Aorta (tissue), 5 donors: Measurements from ENCODE around the gene GRWD1. TPM values are rescaled to one million over a fixed set of nuclear protein-coding genes. Genes with fewer than 3 reads are reported as not detected.
"Not testable (repeated sequence)": the region's sequence is repeated elsewhere in the genome, so short reads cannot be mapped to it uniquely, and the experiment has no call there.

Experiments
- ATAC-seq: fragments of 200-7000 bp; cut with Tn5 transposase; one replicate; pipeline ENCODE4 v1.9.1; 2022; ENCODE audit warnings: moderate library complexity; ENCODE audit not compliant: low FRiP score
- DNase-seq, 2 donors: peaks; one replicate each; pipeline ENCODE4 v3.0.0-alpha.2; 2020
- H3K27ac ChIP-seq, 2 donors: one replicate each; pipeline ENCODE4 v1.5.1; 2013; ENCODE audit warnings: low read length in 2 of 2, mild to moderate bottlenecking in 2 of 2, moderate library complexity in 2 of 2, control low read depth in 1 of 2, inconsistent platforms in 1 of 2, low read depth in 1 of 2
- H3K27me3 ChIP-seq, 2 donors: one replicate each; pipeline ENCODE4 v1.6.1; 2013; ENCODE audit warnings: control low read depth in 1 of 2, low read length in 1 of 2, mild to moderate bottlenecking in 1 of 2, moderate library complexity in 1 of 2; ENCODE audit not compliant: insufficient read depth in 2 of 2, control insufficient read depth in 1 of 2
- H3K36me3 ChIP-seq, 2 donors: one replicate each; pipeline ENCODE4 v1.6.1; 2013; ENCODE audit warnings: control low read depth in 1 of 2, low read length in 1 of 2, mild to moderate bottlenecking in 1 of 2; ENCODE audit not compliant: insufficient read depth in 2 of 2, control insufficient read depth in 1 of 2
- H3K4me1 ChIP-seq, 2 donors: one replicate each; pipeline ENCODE4 v1.6.1; 2013; ENCODE audit warnings: low read length in 2 of 2, control low read depth in 1 of 2, mild to moderate bottlenecking in 1 of 2, moderate library complexity in 1 of 2; ENCODE audit not compliant: insufficient read depth in 2 of 2, control insufficient read depth in 1 of 2
- H3K4me3 ChIP-seq, 2 donors: one replicate each; pipeline ENCODE4 v1.5.1; 2013; ENCODE audit warnings: low read length in 2 of 2, control low read depth in 1 of 2, mild to moderate bottlenecking in 1 of 2
- H3K9me3 ChIP-seq: one replicate; pipeline ENCODE4 v1.6.1; 2013; ENCODE audit warnings: mild to moderate bottlenecking, low read length; ENCODE audit not compliant: control insufficient read depth
- WGBS, 2 donors: extraction: QIAGEN DNeasy Blood & Tissue Kit; methylation state at CpG; one replicate each; pipeline ENCODE4 v1.1.7; 2013; 5-methylcytosine and 5-hydroxymethylcytosine counted together
- intact Hi-C, 2 donors: fragments of 100-400 bp; cut with DNase I; formaldehyde crosslinking; loops; one replicate each; pipeline versions ENCODE4 v1.14.2 to v1.15.0; 2022
- polyA plus RNA-seq, 2 donors: library from polyadenylated mRNA; stranded (reverse); fragments of 200-250 nt; gene quantifications; one replicate each; pipeline ENCODE4 v1.2.3, GENCODE V29; 2013
- total RNA-seq, 2 donors: library from RNA; stranded (reverse); fragmentation: NEBNext Ultra II Directional; extraction: Animal tissue kit (Norgen Biotek cat#: 25700); gene quantifications; one replicate each; pipeline ENCODE4 v1.2.1, GENCODE V29; 2021
- donor health status: healthy with polysubstance abuse.
- donor health status: Bipolar disorder and iron deficiency.
- donor health status: DM: no; HTN: no; CAD: no.
- donor health status: DM: no; HTN: no; CAD: no.
- donor health status: DM: yes; HTN: yes; CAD: no.

The GRWD1 gene
- total and polyA plus RNA-seq, 4 donors: 7.0 to 25.8 (median 15.2) TPM

DNA sequence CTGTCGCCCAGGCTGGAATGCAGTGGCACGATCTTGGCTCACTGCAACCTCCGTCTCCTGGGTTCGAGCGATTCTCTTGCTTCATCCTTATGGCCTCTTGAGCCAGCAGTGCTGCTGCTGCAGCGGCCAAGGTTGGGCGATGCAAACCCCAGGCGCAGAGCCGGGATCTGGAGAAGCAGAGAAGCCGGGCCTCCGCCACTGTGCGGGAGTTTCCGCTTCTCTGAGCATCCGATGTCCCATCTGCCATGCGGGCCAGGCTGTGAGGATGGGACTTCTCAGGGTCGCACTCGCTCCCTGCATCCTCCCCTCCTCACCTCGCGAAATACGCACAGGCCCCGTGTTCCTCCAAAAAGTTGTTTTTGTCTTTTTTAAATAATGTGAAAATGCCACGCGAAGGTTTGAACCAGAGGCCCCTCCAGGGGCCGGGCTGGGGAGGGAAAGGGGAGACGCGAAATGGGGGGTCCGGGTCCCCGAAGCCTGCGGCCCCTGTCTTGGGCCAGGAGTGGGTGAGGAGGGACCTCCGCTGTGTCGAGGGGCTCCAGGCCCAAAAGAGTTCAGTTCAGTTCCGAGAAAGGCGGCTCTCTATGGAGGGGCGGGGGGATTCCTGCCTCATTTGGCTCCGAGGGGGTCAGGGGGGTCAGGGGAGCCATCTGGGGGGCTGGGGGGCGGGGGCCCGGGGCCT is 39.3 kb downstream of the GRWD1 start:
- Histone ChIP-seq H3K27me3 (no peaks in the 10 kb centered on the region), H3K4me3 (no peak overlapping the region), H3K4me1 (no peaks in the 10 kb centered on the region), H3K27ac (no peak overlapping the region), H3K36me3 (no peaks in the 10 kb centered on the region), H3K9me3 (no peaks in the 10 kb centered on the region)
- 78 to 82% methylated on average over 36 to 37 of the region's 37 CpGs for WGBS, 2 donors
- no peak for ATAC-seq
- intact Hi-C loops: no loop called here
- DNase-seq: no peak

DNA sequence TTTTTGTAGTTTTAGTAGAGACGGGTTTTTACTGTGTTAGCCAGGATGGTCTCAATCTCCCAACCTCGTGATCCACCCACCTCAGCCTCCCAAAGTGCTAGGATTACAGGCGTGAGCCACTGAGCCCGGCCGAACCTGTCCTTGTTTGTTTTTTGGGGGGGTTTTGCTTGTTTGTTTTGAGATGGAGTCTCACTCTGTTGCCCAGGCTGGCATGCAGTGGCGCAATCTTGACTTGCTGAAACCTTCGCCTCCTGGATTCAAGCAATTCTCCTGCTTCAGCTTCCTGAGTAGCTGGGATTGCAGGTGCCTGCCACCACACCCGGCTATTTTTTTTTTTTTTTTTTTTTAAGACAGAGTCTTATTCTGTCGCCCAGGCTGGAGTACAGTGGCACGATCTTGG is 40.9 kb downstream of the GRWD1 start:
- ATAC-seq, DNase-seq, H3K4me3 ChIP-seq, H3K27ac ChIP-seq, intact Hi-C loops, H3K36me3 ChIP-seq, H3K4me1 ChIP-seq, H3K27me3 ChIP-seq, H3K9me3 ChIP-seq: not testable (repeated sequence)
- whole genome bisulfite sequencing, 2 donors: 88% methylated on average over 10 of the region's 10 CpGs

DNA sequence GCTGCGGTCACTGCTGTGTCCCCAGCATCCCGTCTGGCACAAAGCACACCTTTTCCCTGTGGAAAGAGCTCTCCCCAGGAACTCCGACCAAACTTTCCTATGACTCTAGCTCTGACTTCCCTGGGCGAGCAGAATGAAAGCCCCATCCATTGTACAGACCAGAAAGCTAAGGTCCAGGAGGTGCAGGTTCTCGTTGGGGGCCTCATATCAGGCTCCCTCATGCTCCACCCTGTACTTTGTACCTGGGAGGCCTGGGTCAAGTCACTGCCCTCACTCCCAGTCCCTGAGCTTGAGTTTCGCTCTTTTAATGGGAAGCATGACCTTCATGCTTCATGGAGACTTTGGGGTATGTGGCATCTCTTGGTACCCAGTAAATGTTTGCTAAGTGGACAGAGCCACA is 41.8 kb downstream of the GRWD1 start:
- intact Hi-C loops: no loop called here
- Histone ChIP-seq H3K36me3 (no peaks in the 10 kb centered on the region), H3K9me3 (no peaks in the 10 kb centered on the region), H3K27ac (no peak overlapping the region), H3K27me3 (no peaks in the 10 kb centered on the region), H3K4me1 (no peaks in the 10 kb centered on the region), H3K4me3 (no peak overlapping the region)
- WGBS, 2 donors: 83 to 84% methylated on average over 6 of the region's 6 CpGs
- DNase-seq: no peak
- ATAC-seq: no peak

DNA sequence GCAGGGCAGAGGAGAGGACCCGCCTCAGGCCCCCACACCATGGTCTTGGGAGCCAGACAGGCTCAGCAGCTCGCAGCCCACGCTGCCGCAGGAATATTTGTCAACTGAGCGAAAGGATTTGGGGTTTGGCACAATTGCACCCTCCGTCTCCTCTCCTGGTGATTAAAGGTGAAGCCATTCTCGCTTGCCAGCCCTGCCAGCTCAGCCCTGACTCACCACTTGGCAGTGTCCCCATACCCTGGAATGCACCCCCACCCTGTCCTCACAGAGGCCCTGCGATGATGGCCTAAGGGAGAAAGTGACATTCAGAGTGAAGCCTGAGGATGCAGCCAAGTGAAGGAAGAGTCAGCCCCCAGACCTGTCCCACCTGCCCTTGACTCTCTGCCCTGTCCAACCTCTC is 42.2 kb downstream of the GRWD1 start:
- Histone ChIP-seq H3K27me3 (no peaks in the 10 kb centered on the region), H3K27ac (peak overlapping the region in 1 of 2 donors; percentile 59), H3K9me3 (no peaks in the 10 kb centered on the region), H3K4me1 (no peaks in the 10 kb centered on the region), H3K36me3 (no peaks in the 10 kb centered on the region), H3K4me3 (no peak overlapping the region)
- WGBS, 2 donors: 0 to 6% methylated on average over 8 of the region's 8 CpGs
- intact Hi-C loops: loop anchor here (2.0 kb wide), 2 partner anchors 95 to 97 kb away; no protein-coding TSS in a partner anchor
- ATAC-seq (no peak), DNase-seq (peak; percentile 87 to 93)

DNA sequence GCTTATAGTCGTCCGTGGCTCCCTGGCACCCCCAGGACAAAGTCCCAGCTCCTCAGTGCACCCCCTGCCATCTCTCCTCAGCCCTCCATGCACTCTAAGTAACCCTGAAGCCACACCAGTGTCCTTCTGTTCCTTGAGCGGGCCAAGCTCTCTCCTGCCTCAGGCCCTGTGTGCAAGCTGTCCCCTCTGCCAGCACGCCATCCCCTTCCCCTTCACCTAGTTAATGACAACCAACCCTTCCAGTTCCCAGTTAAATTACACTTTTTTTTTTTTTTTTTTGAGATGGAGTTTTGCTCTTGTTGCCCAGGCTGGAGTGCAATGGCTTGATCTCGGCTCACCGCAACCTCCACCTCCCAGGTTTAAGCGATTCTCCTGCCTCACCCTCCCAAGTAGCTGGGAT is 42.7 kb downstream of the GRWD1 start:
- 72 to 74% methylated on average over 7 of the region's 7 CpGs for WGBS, 2 donors
- ATAC-seq, H3K27me3 ChIP-seq, DNase-seq, H3K9me3 ChIP-seq, H3K4me3 ChIP-seq, H3K36me3 ChIP-seq, H3K4me1 ChIP-seq: not testable (repeated sequence)
- peak overlapping the region in 1 of 2 donors; percentile 59 for H3K27ac ChIP-seq
- intact Hi-C loops: loop anchor here (2.0 kb wide), 2 partner anchors 94 to 96 kb away; no protein-coding TSS in a partner anchor

DNA sequence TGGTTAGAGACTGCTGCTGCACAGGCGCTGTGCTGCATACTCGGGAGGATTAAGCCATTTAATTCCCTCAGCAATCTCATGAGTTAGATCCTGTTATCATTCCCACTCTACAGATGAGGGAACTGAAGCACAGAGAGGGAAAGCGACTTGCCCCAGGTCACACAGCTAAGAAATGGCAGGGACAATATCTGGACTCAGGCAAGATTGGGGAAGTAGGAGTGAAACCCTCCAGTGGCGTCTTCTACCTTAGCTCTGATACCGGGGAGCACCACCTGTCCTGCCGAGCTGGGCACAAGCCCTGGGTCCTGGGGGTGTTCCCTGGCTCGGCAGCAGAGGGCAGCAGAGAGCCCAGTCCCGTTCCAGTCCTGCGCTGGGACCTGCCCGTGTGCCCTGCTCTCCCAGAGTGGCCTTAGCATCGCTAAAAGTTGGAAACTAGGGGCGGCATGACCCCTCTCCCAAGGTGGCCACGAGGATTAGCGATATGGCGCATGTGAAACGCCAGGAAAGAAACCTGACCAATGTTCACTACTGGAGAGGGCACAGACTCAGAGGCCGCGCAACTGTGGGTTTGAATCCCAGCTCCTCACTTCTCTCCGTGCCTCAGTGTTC is 43.9 kb downstream of the GRWD1 start:
- Histone ChIP-seq H3K36me3 (no peaks in the 10 kb centered on the region), H3K4me1 (no peaks in the 10 kb centered on the region), H3K27me3 (no peaks in the 10 kb centered on the region), H3K9me3 (no peaks in the 10 kb centered on the region), H3K27ac (no peak overlapping the region), H3K4me3 (no peak overlapping the region)
- 30 to 31% methylated on average over 19 of the region's 19 CpGs for WGBS, 2 donors
- ATAC-seq (no peak), DNase-seq (peak; percentile 82 to 93)
- intact Hi-C loops: loop anchor here (2.0 kb wide), 2 partner anchors 93 to 95 kb away; no protein-coding TSS in a partner anchor

DNA sequence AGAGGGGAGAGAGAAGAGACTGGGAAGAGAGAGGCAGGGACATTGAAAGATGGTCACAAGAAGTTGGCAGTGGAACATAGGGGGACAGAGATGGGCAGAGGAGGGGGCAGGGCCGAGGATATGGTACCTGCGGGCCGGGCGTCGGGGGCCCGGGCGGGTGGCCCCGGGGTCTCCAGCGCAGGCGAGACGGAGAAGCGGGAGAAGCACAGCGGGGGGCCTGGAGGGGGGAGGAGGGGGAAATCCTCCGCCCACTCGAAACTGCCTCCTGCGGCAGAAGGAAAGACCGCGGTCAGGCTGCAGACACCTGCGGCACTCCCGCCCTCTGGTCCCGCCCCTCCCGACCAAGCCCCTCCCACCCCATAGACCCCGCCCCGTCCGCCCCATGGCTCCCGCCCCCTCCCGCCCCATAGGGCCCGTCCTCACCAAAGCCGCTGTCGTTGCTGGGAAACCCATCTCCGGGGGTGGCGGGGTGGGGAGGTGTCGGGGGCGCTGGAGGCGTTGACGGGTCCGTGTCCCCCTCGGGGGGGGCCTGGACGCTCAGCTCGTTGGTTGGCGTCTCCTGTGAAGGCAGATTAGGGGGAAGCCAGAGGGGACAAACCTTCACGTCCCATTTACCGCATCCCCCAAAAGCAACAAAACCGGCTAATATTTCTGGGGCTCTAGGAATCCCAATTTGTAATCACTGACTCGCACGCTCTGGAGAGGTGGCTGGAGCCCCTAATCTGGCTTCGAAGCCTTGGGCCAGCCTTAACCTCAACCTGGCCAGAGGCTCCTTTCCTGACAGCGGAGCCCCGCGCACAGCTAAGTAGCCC is 45.4 kb downstream of the GRWD1 start:
- DNase-seq (no peak), ATAC-seq (no peak)
- no peaks in the 10 kb centered on the region for H3K36me3 ChIP-seq
- WGBS, 2 donors: 6 to 10% methylated on average over 36 to 50 of the region's 50 CpGs
- H3K4me1 ChIP-seq: no peaks in the 10 kb centered on the region
- no peak overlapping the region for H3K4me3 ChIP-seq
- no peaks in the 10 kb centered on the region for H3K9me3 ChIP-seq
- no peak overlapping the region for H3K27ac ChIP-seq
- intact Hi-C loops: no loop called here
- H3K27me3 ChIP-seq: no peaks in the 10 kb centered on the region

DNA sequence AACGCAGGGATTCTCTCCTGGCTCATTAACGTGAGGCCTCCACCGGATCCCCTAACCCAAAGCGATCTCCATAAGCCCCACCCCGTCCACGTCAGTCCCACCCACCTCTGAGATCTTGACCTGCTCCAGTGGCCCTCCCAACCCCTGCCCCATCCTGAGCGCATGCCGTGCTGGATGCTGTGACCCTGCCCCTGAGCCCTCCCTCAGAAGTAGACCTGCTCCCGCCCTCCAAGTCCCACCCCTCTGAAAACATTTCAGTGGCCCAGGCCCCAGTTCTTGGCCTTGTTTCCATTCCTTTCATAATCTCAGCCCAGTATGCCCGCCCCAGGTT is 46.0 kb downstream of the GRWD1 start:
- Histone ChIP-seq H3K4me3 (no peak overlapping the region), H3K27me3 (no peaks in the 10 kb centered on the region), H3K9me3 (no peaks in the 10 kb centered on the region), H3K36me3 (no peaks in the 10 kb centered on the region), H3K27ac (no peak overlapping the region), H3K4me1 (no peaks in the 10 kb centered on the region)
- no peak for ATAC-seq
- intact Hi-C loops: no loop called here
- no peak for DNase-seq
- 33 to 37% methylated on average over 10 of the region's 10 CpGs for WGBS, 2 donors
